ENCODE data around the gene LAMB3. TPM values are rescaled to one million over a fixed set of nuclear protein-coding genes. Genes with fewer than 3 reads are reported as not detected.
A peak's percentile ranks its signal among the peaks of the same experiment; 100 is the strongest.

Gene LAMB3
- total RNA-seq, 2 donors from 2014 or later = 1.6 to 11.7 TPM

DNA sequence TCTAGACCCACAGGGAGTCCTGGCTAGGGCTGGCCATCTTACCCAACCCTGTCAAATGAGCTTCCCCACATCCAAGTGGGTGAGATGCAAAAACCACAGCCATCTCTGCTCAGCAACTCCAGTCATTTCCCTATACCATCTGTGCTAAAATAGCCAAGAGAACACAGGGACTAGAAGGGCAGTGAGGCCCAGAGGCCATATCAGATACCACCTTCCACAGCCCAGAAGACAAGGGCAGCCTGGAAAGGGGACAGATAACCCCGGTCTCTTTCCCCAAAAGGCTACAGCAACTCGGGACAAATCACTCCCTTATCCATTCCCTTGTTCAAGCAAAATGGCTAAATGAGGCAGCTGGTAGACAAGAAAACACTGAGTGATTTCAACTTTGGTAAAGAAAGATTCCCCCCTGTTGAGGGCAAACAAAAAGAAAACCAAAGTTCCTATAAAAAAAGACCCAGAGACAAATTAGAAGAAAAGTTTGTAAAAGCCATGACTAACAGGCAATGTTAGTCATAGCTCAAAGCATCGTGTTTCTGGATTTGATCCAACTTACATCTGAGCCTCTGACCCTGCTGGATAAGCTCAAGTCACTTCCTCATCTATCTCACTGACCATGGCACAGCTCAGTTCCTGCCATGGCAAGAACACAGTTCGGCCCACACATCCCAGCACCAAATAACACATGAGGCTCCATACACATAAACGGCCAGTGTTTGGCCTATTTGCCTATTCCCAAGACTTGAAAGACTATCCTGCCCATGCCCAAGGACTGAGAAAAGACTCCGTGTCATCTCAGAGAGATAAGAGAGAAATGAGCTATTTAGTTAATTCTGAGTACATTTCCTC is 3.1 kb downstream of the LAMB3 start:
- no peaks in the 10 kb centered on the region for H3K36me3 Mint-ChIP-seq
- DNase-seq (ENCODE audit: low spot score in 2 of 2) = no peak
- ATAC-seq = peak; percentile 61
- H3K27ac Mint-ChIP-seq = no peak overlapping the region
- no peaks in the 10 kb centered on the region for H3K9me3 Mint-ChIP-seq

DNA sequence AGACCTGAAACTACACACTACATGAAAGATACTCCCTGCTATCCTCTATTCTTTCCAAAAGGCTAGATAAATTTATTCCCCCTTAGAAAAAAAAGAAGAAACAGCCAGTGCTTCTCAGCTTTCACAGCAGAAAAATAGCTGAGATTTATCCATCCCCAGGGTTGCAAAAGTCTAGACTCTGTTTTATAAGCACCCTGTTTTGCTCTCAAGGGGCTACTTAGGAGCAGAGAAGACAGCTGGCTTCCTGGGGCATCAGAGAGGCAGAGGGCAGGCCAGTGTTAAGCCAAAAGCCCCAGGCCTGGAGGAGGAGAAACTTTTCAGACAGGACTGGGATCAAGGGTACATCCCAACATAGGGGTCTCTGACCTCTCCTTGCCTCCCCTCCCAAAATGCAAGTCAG is 3.9 kb downstream of the LAMB3 start:
- ATAC-seq = no peak
- H3K36me3 Mint-ChIP-seq = no peaks in the 10 kb centered on the region
- no peaks in the 10 kb centered on the region for H3K9me3 Mint-ChIP-seq
- no peak overlapping the region for H3K27ac Mint-ChIP-seq
- DNase-seq (ENCODE audit: low spot score in 2 of 2) = no peak

DNA sequence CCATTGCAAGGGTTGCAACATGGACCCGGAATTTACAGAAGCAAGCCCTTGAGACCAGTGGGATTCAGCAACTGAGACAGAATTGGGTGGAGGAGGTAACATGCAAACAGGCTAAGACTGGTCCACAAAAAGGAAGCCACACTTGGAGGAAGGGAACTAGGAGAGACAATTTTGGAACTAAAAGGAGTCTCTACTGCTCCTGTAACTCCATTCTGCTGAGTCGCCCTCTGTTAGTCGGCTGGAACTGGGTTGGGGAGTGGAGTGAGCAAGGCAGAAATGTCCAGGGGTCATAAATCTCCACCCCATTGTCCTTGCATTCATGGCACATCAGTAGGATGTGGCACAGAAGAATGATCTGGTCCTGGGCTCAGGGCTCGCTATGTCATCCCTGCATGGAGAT is 5.1 kb downstream of the LAMB3 start:
- ATAC-seq = no peak
- no peak for DNase-seq (ENCODE audit: low spot score in 2 of 2)
- no peak overlapping the region for H3K27ac Mint-ChIP-seq
- no peaks in the 10 kb centered on the region for H3K9me3 Mint-ChIP-seq
- H3K36me3 Mint-ChIP-seq = no peaks in the 10 kb centered on the region

DNA sequence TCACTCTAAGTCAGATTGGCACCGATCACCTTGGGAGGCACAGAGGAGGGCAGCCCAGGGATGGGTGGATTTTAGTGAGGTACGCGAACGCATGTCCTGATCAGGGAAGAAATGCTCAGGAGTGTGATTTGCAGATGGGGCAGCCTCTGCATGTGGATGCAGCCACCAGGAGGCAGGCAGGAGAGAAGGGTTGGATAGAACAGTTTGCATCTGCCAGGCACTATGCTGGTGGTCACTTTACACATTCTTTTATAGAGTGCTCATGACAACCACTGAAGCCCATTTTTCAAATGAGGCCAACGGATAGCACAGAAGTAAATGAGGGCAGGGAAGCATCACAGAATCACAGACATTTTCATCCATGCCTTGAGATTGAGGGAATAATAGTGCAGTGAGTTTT is 5.7 kb downstream of the LAMB3 start:
- DNase-seq (ENCODE audit: low spot score in 2 of 2) = no peak
- no peaks in the 10 kb centered on the region for H3K36me3 Mint-ChIP-seq
- H3K27ac Mint-ChIP-seq = no peak overlapping the region
- no peaks in the 10 kb centered on the region for H3K9me3 Mint-ChIP-seq
- ATAC-seq = no peak

DNA sequence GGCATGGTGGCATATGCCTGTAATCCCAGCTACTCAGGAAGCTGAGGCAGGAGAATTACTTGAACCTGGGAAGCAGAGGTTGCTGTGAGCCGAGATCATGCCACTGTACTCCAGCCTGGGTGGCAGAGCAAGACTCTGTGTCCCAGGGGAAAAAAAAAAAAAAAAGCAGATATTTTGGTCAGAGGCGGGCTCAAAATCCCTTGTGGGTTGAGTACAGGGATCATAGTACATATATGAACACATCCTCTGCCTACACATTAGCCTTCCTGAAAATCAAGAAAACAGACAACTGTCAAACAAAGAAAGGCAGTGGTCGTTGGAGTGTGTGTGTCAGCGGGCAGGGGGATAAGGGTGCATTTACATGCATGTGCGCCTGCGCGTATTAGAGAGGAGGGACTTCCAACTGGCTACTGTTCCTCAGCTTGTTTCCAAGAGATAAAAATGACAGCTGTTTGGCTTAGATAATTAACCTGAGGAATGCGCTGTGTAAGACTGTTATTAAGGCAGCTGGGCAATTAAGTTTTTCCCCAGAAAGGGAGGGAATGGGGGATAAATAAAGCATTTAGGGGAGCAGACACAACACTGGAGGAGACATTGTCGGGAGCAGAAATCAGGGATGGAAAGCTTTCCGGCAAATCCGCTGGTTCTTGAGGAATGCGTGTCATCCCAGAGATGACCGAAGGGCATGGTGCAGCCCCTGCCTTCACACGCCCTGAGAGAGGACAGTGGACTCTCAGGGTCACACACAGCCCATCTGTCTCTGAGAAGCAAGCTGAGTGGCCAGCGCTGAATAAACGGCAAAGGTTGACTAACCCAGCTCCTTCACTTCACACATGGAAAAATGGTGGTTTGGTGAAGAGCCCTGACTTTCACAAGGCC is 6.4 kb downstream of the LAMB3 start:
- ATAC-seq = no peak
- no peak for DNase-seq (ENCODE audit: low spot score in 2 of 2)
- Mint-ChIP-seq H3K36me3 (no peaks in the 10 kb centered on the region), H3K27ac (no peak overlapping the region), H3K9me3 (no peaks in the 10 kb centered on the region)

DNA sequence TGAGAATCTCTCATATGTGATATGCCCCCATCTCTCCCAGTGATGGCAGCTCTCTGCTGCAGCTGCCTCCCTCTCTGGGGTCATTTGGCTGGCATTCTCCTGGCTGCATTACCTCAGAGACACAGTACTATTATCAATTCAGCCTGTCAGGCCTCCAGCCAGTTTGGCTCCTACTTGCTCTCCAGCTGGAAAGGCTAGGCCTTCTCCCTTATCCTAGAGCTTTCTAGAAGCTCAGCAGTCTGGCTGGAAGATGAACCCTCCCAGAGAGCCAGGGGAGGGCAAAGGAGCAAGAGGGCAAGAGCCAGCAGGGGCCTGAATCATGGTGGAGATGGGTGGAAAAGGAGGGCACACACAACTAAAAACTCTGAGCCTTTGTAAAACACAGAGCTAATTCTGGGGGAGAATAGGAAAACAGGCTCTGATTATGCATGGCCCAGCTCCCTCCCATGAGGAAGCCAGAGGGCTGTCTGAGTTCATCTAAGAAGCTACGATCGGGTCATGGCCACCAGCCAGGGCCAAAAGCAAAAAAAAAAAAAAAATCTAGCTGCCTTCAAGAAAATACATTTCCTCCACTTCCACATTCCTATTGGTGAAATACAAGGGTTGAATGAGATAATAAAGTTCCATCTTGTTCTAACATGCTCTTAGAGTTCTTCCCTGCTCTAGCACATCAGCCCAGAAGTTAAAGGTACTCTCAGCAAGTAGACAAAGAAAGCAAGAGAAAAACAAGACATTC is 8.8 kb downstream of the LAMB3 start:
- no peak for ATAC-seq
- Mint-ChIP-seq H3K27ac (no peak overlapping the region), H3K9me3 (no peaks in the 10 kb centered on the region), H3K36me3 (no peaks in the 10 kb centered on the region)
- no peak for DNase-seq (ENCODE audit: low spot score in 2 of 2)

DNA sequence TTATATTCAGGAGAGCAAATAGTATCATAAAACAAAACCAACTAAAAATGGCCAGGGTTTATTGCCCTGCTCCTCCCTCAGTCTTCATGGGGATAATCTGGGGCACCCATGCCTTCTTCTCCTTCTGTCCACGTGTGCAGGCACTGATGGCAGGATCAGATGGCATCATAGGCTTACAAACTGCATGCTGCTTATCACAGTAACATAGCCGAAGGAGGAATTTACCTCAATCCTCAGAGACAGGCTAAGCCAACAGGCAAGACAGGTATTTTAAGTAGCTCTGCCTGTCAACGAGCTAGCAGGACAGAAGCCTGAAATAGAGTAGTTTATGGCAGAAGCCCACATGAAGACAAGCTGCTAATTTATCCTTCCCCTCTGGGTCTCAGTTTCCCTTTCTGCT is 9.4 kb downstream of the LAMB3 start:
- Mint-ChIP-seq H3K9me3 (no peaks in the 10 kb centered on the region), H3K27ac (no peak overlapping the region), H3K36me3 (no peaks in the 10 kb centered on the region)
- DNase-seq (ENCODE audit: low spot score in 2 of 2) = no peak
- no peak for ATAC-seq

DNA sequence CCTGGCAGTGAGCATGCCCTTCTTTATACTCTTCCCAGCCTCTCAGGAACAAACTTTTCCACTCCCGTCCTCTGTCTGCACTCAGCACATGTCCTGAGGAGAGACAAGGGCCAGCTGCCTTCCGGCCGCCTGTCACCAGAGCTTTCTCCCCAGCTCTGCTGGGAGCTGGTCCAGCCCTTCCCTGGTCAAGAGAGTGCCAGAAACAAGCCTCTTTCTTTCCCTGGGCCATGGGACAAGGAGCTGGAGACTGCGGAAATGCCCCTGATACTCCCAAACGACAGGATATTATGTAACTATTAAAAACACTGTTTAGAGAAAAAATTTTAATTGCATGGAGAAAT is 10.4 kb downstream of the LAMB3 start:
- Mint-ChIP-seq H3K9me3 (no peaks in the 10 kb centered on the region), H3K36me3 (no peaks in the 10 kb centered on the region), H3K27ac (no peak overlapping the region)
- ATAC-seq (no peak), DNase-seq (ENCODE audit: low spot score in 2 of 2) (no peak)

DNA sequence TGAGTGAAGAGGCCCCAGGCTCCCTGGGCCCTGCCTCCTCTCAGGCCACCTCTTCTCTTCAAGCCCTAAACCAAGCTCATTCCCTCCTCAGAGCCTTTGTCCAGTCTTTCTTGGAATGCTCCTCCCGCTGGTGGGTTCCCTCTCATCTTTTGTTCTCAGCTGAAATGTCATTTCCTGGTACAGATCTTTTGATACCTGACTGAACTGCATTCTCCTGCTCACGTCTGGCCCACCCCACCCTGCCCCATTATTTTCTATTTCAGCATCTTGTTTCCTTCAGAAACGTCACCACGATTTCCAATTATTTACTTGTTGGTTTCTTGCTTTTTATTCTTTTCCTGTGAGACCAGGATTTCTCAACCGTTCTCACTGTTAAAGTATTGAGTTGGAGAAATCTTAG is 16.4 kb downstream of the LAMB3 start:
- no peaks in the 10 kb centered on the region for H3K36me3 Mint-ChIP-seq
- DNase-seq (ENCODE audit: low spot score in 2 of 2) (no peak), ATAC-seq (no peak)
- H3K9me3 Mint-ChIP-seq = no peaks in the 10 kb centered on the region
- no peak overlapping the region for H3K27ac Mint-ChIP-seq

DNA sequence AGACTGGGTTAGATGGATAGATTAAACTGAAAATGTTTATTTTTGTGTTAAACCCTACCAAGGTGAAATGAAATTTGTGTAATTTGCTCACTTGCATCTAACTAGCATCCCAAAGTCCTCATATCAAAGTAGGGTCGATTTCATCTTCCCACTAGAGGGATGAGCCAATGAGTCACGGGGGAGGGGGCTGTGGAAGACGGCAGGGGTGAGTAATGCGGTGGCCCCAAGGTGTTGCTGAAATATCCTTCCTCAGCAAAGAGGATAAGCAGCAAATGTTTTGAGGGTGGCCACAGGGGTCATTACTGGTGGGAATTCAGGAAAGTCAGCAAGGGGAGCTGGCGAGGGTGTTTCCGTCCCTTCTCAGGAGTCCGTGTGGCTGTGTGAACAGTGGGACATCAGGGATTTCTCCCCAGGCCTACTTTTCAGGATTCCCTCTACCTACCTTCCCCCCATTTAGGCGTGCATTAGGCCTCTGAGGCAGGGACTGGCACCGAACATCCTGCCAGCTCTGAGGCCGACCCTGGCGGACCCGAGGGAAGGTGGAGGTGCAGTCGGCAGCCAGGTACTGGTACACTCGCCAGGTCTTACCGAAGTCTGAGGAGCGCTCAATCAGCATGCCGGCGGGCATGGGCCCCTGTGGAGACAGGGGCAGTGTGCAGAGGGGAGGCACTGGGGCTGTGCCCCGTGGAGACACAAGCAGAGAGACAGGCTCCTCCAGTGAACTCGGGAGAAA is 18.1 kb downstream of the LAMB3 start:
- Mint-ChIP-seq H3K36me3 (no peaks in the 10 kb centered on the region), H3K27ac (peak overlapping the region in 1 of 2 donors; percentile 5), H3K9me3 (no peaks in the 10 kb centered on the region)
- no peak for ATAC-seq
- no peak for DNase-seq (ENCODE audit: low spot score in 2 of 2)

DNA sequence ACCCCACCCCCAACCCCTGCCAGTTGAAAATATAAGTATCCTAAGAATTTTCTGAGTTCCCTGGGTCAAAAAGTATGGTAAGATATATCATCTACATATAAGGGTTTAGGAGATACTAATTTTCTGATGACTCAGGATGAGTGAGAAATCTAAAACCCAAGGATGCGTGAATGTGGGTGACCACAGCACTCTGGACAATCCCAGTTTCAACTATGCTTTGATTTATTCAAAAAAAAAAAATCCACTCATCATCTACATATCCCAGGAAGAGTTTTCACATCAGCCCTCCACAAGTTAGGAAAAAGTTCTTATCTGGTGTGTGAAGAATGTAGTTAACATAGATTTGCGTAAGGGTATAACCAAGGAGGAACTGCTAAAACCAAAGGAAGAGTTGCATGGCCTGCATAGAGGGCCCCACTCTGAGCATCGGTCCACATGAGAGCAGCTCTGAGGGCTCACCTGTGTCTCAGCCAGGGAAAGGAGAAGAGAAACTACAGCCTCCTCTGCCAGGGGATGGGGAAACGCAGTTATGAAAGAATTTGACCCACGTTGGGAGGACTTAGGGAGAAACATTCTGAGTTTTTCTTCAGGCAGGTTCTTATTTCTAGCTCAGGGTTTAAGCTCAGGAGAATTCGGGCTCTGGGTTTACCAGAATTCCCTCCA is 18.8 kb downstream of the LAMB3 start:
- DNase-seq (ENCODE audit: low spot score in 2 of 2) = no peak
- Mint-ChIP-seq H3K27ac (no peak overlapping the region), H3K36me3 (no peaks in the 10 kb centered on the region), H3K9me3 (no peaks in the 10 kb centered on the region)
- no peak for ATAC-seq

DNA sequence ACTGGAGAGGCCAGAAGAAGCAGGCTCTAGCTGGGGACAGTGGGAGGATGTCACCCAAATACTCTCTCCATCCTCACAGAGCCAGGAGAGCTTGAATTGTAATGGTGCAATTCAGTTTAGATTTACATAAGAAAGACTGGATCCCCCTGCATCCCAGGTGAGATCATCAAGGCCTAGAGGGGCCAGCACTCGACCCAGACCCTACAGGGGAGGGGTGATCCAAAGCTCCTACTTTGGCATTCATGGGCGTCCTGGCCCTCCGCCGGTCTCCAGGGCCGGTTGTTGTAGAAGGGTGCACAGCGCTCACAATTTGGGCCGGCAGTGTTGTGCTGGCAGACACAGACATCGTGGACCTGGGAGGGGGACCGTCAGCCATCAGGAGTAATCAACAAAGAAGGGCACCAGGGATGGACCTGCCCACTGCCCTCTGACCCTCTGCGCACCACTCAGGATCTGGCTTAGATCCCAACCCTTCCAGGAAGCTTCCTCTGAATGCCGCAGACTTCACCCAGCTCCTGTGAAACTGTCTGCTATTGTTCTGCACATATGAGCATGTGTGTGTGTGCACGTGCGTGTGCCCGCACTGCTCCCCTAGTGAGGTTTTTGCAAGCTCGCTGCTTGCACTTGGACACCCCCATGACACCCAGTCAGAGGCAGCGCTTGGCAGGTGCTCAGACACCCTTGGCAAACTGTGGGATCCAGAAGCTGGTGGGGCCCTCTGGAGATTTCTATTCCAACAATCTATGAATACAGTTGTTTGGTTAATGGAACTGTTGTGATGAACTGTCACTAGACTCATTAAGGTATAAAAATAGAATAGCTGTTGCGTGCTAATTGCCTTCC is 21.6 kb downstream of the LAMB3 start:
- ATAC-seq = no peak

DNA sequence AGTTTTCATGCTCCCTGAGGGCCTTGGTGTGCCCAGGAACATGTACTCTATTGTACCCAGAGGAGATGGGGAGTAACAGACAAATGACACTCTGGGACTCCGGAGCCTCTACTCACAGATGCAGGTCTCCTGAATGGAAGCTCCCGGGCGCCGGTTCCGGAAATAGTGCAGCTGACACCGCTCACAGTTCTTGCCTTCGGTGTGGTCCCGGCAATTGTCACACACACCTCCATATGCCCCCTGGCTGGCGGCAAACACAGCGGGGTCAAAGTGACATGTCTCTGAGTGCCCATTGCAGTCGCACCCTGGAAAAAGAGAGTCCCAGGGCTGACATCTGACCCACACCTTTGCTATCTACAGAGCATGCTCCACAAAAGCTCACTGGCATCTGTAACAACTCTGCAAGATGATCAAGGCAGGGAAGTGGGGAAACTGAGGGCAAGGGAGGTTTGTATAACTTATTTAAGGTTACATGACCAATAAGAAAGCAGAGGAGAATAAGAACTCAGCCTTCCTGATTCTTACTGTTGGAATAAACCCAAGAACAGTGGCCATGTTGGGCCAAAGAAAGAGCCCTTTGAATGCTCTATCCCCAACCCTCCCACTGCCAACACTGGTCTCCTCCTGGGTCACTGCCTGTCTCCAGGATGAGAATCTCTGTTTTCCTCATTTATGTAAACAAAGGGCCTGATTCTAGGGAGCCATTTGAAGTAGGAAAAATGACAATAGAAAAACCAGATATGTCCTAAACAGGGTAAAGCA is 22.4 kb downstream of the LAMB3 start:
- Mint-ChIP-seq H3K9me3 (no peaks in the 10 kb centered on the region), H3K36me3 (no peaks in the 10 kb centered on the region), H3K27ac (no peak overlapping the region)
- DNase-seq (ENCODE audit: low spot score in 2 of 2) (no peak), ATAC-seq (no peak)

More for the DNA sequence above, 21.6 kb downstream of the LAMB3 start:
- no peaks in the 10 kb centered on the region for H3K9me3 Mint-ChIP-seq
- H3K27ac Mint-ChIP-seq = no peak overlapping the region
- no peak for DNase-seq (ENCODE audit: low spot score in 2 of 2)
- H3K36me3 Mint-ChIP-seq = no peaks in the 10 kb centered on the region

DNA sequence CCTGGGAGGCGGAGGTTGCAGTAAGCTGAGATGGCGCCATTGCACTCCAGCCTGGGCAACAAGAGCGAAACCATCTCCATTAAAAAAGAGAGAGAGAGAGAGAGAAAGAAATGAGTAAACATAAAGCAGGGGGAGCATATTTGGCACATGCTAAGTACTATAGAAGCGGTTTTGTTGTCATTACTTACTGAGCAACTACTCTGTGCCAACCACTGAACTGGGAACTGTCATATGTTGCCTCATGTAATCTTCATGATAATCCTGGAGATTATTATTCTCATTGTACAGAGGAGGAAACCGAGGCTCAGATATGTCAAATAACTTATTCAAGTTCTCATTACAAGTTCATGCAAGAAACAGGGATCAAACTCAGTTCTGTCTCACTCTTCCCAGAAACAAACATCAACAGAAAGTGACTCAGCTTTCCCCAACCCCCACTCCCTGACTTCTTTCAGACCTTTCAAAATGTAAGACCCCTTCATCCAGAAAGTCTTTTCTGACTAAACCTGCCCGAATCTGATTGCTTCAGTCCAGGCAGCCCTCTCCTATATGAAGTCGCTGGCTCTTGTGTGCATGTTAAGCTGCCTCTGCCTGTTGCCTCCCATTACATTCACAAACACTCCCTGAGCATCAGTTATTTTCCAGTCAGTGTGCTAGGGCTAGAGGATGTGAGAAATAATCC is 23.5 kb downstream of the LAMB3 start:
- DNase-seq (ENCODE audit: low spot score in 2 of 2) (no peak), ATAC-seq (peak in 1 of 2 donors; percentile 62)
- Mint-ChIP-seq H3K9me3 (no peaks in the 10 kb centered on the region), H3K27ac (no peak overlapping the region), H3K36me3 (no peaks in the 10 kb centered on the region)
